GM18907 (cell line): ENCODE data around the gene CHCHD5.

Experiments used
- ATAC-seq: cut with Tn5 transposase; IDR thresholded peaks from one replicate; pipeline ENCODE4 v1.9.1; 2021; ENCODE audit warnings: mild to moderate bottlenecking, moderate library complexity; ENCODE audit not compliant: unreplicated experiment

The CHCHD5 gene

DNA sequence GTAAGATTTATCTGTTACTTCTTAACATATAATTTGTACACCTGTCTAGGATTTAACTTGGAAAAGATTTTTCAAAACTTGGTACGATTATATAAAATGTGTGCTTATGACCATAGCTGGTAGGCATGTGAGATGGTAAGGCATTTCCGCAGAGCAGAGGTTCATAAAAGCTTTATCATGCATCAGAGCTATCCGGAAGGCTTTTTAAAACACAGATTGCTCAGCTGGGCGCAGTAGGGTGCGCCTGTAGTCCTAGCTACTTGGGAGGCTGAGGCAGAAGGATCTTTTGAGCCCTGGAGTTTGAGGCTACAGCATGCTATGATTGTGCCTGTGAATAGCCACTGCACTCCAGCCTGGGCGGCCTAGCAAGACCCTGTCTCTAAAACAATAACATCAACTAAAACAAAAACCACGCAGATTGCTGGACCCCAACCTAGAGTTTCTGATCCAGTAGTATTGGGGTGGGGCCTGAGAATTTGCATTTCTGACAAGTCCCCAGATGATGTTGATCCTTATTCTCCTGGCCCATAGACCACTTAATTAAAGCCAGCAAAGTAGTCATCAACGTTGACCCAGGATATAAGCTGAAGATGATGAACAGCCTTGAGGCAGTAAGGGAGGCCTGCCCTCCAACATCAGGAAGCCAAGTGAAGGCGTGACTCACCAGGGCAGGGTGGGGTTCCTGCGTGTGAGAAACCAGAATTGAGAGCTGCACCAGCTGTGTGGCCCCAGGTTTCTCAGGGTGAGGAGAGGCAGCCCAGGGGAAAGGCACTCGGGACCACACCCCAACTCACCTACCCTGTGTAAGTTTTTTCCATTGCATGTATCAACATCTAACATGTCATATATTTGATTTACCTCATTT lies 39.7 kb downstream of the CHCHD5 start:
- peak; percentile 61 for ATAC-seq

DNA sequence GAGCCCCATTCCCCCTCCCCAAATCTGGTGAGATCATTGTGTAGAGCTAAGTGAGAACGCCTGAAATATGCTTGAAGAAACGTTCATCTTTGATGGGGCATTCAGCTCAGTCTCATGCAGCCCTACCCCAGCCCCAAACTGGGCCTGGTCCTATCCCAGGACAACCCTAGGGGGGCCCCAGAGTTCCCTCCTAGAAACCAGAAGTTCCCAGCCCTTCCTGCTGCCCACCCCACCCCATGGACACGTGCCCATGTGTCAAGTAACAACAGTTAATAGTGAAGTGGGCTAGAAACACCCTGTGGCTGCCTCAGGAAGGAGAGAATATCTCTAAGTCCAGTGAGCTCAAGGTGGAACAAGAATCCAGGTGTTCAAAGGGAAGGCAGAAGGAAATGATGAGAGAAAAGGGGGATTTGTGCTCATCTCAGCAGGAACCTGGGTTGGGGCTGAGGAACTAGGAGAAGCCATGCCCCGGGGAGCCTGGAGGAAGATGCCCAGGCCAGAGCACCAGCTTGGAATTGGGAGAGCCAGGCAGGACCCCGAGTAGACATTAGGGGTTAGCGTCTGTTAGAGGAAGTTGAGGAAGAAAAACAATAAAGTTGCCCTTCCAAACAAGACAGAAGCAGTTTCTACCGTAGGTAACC lies 41.2 kb downstream of the CHCHD5 start:
- ATAC-seq = no peak

DNA sequence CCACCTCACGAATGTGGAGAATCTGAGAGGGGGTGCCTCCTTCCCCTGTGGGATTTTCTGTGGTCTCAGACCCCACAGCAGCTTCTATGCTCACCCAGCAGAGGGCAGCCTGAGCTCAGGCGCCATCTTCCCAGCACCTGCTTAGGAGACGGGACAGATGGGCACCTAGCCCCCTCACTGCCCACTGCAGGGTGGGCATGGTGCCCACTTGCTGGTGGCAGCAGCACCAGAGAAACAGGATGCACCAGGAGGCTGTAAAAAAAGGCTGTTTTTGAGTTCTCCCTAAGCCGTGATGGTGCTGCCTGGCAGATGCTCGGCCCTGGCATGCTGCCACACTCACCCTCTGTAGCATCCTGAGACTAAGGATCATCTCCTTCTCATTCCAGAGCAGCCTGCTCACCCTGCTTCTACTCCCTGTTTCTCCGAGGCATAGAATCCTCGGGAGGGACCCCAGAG lies 42.2 kb downstream of the CHCHD5 start:
- ATAC-seq = peak; percentile 53

DNA sequence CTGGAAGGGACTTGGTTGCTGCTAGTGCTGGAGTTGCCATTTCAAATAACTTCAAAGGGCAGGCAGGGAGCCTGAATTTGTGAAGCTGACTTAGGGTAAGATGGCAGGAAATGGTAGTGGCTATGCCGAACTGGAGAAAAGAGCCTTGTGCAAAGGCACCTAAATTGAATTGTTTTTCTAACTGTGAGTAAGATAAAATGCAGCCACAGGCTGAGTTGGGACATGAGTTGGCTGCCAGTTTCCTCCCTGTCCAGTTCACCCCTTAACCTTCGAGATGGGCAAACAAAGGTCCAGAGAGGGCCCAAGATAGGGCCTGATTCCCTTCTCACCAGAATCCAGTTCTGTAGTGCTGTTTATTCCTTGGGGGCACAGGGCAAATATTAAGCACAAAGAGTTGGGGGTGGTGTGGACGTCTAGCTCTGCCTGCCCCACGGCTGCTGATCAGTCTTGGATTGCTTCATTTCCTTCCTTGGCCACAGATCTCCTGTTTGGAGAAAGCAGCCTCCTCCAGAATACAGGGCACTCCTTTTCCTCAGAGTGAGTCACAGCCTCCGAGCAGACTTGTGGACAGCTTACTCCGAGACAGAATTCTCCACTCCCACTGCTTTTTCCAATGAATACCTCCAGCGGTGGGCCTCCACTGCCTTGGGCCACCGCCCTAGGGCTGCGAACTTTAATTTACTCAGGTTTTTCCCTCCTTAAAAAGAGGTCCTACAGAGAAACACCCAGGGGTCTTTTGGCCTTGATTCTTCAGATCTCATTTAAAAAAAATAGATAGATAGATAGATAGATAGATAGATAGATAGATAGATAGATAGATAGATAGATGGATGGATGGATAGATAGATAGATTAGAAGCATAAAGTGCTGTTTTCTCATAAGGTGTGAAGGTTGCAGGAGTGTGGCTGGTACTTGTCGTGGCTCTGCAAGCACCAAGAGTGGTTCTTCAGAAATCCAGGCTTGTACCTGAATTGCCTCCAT lies 42.9 kb downstream of the CHCHD5 start:
- ATAC-seq = no peak

DNA sequence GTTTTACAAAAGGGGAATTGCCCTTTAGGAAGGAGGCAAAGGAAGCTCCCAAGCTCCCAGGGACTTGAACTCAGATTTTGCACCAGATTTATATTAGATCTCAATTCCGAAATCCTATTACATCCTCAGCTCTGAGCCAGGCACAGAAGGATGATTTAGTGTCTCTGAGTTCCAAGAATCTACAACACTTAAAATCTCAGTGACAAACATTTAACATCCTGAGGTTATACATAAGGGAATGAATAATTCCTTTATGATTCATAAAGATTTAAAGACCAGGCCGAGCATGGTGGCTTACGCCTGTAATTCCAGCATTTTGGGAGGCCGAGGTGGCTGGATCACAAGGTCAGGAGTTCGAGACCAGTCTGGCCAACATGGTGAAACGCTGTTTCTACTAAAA lies 44.8 kb downstream of the CHCHD5 start:
- no peak for ATAC-seq

DNA sequence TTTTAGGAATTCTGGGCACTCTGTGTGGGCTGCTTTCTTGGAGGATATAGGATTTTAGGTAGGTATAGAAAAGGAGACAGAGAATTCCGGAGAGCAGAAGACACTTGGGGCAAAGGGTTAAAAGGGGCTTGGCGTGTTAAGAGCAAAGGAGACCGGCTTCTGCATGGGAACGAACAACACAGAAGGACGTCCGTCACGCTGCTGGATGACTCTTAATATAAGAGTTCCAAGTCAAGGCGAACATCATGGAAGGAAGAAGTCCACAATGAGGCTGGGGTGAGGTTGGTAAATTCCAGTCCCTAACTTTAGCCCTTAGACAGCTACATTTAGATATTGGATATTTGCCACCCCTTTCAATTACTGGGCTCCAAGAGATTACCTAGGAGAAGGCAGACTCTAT lies 45.4 kb downstream of the CHCHD5 start:
- no peak for ATAC-seq

DNA sequence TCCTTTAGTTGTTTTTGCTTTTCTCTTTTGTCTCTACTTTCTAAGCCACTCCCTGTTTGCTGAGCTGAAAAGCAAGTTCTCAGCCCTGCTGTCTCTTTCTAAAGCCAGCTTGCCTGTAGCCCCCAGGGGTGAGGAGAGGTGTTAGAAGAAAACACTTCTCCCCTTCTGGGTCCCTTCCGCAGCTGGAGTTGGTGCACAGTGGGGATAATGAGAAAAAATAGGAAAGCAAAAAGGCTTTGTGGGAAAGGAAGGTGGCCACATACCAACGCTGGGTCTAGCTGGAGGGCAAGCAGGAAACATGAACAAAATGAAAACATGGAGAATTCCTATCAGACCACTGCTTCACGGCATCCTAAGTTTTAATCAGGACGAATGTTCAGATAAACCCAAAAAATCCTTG lies 45.9 kb downstream of the CHCHD5 start:
- no peak for ATAC-seq

DNA sequence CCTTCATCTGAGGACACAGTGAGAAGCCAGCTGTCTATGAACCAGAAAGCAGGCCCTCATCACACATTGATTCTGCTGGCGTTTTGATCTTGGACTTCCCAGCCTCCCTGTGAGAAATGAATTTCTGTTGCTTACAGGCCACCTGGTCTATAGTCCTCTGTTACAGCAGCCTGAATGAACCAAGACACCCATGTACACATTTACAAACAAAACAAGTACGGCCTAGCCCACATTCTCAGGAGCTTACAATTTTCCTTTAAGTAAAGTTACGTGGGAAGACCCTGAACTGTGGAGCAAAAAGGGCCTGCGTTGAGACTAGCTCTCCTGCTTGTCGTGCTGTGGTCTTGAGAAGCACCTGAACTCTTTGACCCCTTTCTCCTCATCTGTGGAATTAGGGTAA lies 49.3 kb downstream of the CHCHD5 start:
- ATAC-seq = no peak

DNA sequence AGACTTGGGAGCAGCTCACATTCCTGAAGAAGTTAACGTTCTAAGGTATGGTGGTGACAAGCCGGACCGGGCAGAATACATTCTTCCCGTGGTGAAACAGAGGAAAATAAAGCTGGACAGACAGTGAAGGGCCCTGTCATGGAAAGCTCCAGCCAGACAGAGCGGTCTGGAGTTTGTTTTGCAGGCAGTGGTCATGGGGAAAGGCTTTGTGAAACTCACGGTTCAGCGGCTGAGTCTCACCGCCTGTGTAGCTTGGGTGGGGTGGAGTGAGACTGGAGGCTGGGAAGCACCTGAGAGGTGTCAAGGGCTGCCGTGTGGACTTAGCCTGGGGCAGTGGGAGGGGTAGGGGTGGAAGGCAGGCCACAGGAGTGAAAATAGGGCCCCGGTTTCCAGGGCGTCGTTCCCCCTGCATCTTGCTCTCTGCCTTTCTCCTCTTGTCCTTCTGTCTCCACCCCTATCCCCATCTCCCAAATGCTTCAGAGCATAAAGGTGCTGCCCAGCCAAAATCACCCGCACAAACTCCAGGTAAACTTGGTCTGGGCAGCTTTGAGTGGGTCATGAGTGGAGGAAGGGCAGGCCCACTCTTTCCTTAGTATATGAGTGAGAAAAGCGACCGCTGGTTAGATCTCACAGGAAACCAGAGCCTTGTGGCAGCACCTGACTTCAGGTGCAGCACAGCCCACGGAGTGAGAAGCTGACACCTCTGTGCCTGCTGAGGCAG lies 49.9 kb downstream of the CHCHD5 start:
- ATAC-seq = no peak

DNA sequence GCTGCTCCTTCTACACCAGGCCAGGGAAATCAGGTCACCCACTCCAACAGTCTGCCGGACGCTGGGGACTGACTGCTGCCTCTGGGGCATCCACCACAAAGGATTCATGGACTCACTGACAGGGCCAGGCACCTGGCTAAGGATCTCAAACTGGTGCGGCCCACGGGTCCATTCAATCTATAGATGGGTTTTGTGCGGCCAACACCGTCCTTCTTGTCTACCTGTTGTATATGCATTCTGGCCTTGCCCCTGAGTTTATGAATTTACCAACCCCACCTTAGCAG lies 50.4 kb downstream of the CHCHD5 start:
- ATAC-seq = no peak

DNA sequence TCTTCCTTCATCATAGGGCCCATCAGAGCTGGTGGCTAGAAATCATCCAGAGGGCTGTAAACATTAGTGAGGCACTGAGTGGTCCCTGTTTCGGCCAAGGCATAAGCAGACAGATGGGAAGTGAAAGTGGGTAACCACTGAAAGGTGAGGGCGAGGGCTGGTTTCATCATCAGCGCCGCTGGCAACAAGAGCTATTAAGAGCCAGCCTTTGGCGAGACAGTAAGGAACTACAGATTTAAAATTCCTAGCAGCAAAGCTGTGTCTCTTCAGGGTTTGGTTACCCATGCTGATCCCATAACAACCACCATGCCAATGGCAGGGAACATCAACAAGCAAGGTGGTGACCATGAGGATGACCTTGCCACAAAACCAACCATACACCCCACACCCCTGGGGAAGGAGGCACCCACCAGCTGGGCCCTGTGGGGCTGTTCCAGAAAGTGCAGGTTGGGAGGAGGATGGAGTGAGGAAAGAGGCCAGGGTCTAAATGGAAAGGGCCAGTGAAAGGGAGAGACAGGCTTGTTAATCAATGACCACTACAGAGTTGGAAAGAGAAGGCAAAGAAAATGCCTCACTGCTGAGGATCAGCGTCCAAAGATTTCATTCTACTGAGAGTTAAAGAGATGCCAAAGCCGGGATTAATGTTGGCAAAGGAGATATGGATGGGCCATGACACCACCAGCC lies 52.3 kb downstream of the CHCHD5 start:
- peak; percentile 97 for ATAC-seq

DNA sequence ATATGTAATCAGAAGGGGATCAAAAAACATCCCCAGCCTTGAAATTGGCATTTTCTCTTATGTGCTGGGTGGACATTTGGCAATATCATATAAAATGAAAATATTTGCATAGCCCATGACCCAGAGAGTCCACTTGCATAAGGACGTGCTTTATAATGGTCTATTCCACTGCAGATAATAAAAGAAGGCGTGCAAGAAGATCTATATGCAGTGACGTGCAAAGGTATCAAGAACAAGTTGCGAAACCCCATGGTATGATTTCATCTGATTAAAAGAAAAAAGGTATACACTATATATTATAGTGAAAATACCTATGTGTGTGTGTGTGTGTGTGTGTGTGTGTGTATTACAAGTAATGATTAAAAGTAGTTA lies 52.9 kb downstream of the CHCHD5 start:
- no peak for ATAC-seq
